Heart left ventricle (tissue), 13 donors: ENCODE measurements around the gene ZNF735.

Experiments used
- CTCF ChIP-seq, 12 donors: fragments of 200-600 bp; sonication (generic) in 4 of 12; IDR thresholded peaks; one replicate each; pipeline versions ENCODE4 v1.5.0 to v1.8.0; 2018 to 2022; ENCODE audit warnings: antibody characterized with exemption in 12 of 12, mild to moderate bottlenecking in 5 of 12
- POLR2A ChIP-seq, 2 donors: fragments of 450-650 bp; IDR thresholded peaks; one replicate each; pipeline ENCODE4 v1.6.1; 2017; ENCODE audit warnings: antibody characterized with exemption in 2 of 2, mild to moderate bottlenecking in 2 of 2, moderate library complexity in 2 of 2
- donor health status: ischemic (EF 13 %, LVEDD 7.1; RV severe dilation, severe dysfunction).
- donor health status: DM: no; HTN: yes; CAD: no.
- donor health status: DM: no; HTN: no; CAD: no.
- donor health status: ischemic (EF 25% LVEDD 6.9; RV normal size, moderate dysfunction).
- donor health status: ischemic (EF 25% LVEDD 5.7; RV mildly dilated, moderate dysfunction).
- donor health status: ischemic (EF 35%, LVEDD 5.7; RV mildly dilated, moderate dysfunction).
- donor health status: nonischemic (EF 11% LVEDD 7.7; RV severe dilation, severe dysfunction).
- donor health status: DM: yes; HTN: yes; CAD: no.
- donor health status: PGD.
- donor health status: ischemic (EF 29% LVEDD 5.4; RV normal size, mild dysfunction).
- donor health status: nonischemic (EF 23%, LVEDD 6.1; RV moderate dilation, normal function).

DNA sequence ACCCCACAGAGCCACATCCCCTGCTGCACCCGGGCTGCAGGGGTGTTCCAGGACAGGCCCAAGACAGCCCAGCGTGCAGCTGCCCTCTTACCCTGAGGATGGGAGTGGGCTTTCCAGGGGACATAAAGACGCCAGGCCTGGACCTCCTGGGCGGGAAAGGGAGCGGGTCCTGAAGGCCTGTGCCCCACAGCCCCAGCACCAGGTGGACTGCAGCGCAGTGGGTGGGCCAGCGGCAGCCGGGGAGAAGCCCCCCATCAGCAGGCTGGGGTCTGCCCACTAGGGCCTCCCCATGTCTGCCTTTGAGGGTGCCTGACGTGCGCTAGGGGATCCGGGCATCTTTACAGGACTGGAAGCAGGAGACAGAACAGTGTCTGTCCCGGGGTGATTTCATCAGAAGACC, 22.6 kb upstream of the ZNF735 start:
- TF ChIP-seq CTCF (IDR thresholded peaks at IDR 0.05), result no peak
- TF ChIP-seq POLR2A (IDR thresholded peaks at IDR 0.05), result no peak
